Right lobe of liver (tissue), 6 donors: ENCODE data around the gene CACNG1. TPM values are rescaled to one million over a fixed set of nuclear protein-coding genes. Genes with fewer than 3 reads are reported as not detected.
A peak's percentile ranks its signal among the peaks of the same experiment; 100 is the strongest.

ENCODE experiments used
- ATAC-seq, 4 donors: fragments of 200-7000 bp; cut with Tn5 transposase; one replicate each; pipeline ENCODE4 v1.9.1; 2020; ENCODE audit warnings: mild to moderate bottlenecking in 4 of 4, moderate library complexity in 4 of 4
- DNase-seq, 3 donors: peaks; one replicate each; pipeline ENCODE4 v3.0.0-alpha.2; 2020
- H3K27ac ChIP-seq, 3 donors: fragments of 200-600 bp; one replicate each; pipeline ENCODE4 v1.8.0; 2022
- H3K27me3 ChIP-seq, 2 donors: fragments of 200-600 bp; one replicate each; pipeline ENCODE4 v1.8.0; 2022
- H3K36me3 ChIP-seq, 4 donors: fragments of 200-600 bp; sonication (generic) in 1 of 4; one replicate each; pipeline versions ENCODE4 v1.5.1 to v1.8.0; 2017 to 2022; ENCODE audit warnings: control low read depth in 1 of 4
- H3K4me1 ChIP-seq, 4 donors: fragments of 200-600 bp; sonication (generic) in 1 of 4; one replicate each; pipeline versions ENCODE4 v1.5.1 to v1.8.0; 2017 to 2022; ENCODE audit warnings: control low read depth in 1 of 4
- H3K4me3 ChIP-seq, 3 donors: fragments of 200-600 bp; one replicate each; pipeline ENCODE4 v1.8.0; 2022
- H3K9me3 ChIP-seq, 4 donors: fragments of 200-600 bp; sonication (generic) in 1 of 4; one replicate each; pipeline versions ENCODE4 v1.5.1 to v1.8.0; 2017 to 2022; ENCODE audit warnings: control low read depth in 1 of 4
- CTCF ChIP-seq, 4 donors: fragments of 200-600 bp in 3 of 4; fragments of 450-650 bp in 1 of 4; IDR thresholded peaks; one replicate each; pipeline versions ENCODE4 v1.5.1 to v1.8.0; 2016 to 2022; ENCODE audit warnings: antibody characterized with exemption in 4 of 4, mild to moderate bottlenecking in 2 of 4
- POLR2A ChIP-seq: fragments of 450-650 bp; IDR thresholded peaks from one replicate; pipeline ENCODE4 v1.6.1; 2017; ENCODE audit warnings: antibody characterized with exemption, mild to moderate bottlenecking
- WGBS: methylation state at CpG from one replicate; pipeline ENCODE4 v1.1.6; 2018; ENCODE audit warnings: low coverage, low lambda C conversion rate; ENCODE audit not compliant: insufficient coverage; ENCODE audit errors: missing lambda C conversion rate; 5-methylcytosine and 5-hydroxymethylcytosine counted together
- intact Hi-C, 2 donors: fragments of 100-400 bp; cut with DNase I; formaldehyde crosslinking; loops; one replicate each; pipeline versions ENCODE4 v1.11.2 to v1.14.1; 2022
- total RNA-seq, 6 experiments: library from RNA; depleted of rRNA in 2 of 6; stranded (reverse); fragments of >200 nt in 2 of 6; fragmentation: NEBNext Ultra II Directional in 3 of 6; extraction: Animal tissue kit (Norgen Biotek cat#: 25700) in 3 of 6; gene quantifications; one replicate each; pipeline versions ENCODE4 v1.1.0 to v1.2.4, GENCODE V29; 2016 to 2023
- donor health status: DM: no; HTN: yes; CAD: no.
- donor health status: DM: no; HTN: no; CAD: no.
- donor health status: DM: no; HTN: no; CAD: no.
- donor health status: DM: no; HTN: yes; CAD: no.
- donor health status: DM: no; HTN: yes; CAD: no.

Gene CACNG1
- total RNA-seq, 6 experiments from 2014 or later: not detected

- intact Hi-C loops: no loop called here
- Histone ChIP-seq H3K27ac (no peak overlapping the region), H3K9me3 (no peaks in the 10 kb centered on the region), H3K4me3 (no peak overlapping the region), H3K36me3 (no peaks in the 10 kb centered on the region), H3K27me3 (no peaks in the 10 kb centered on the region), H3K4me1 (peaks cover 0 to 27% (median 7%) of the 10 kb centered on the region in 4 donors)
- 58% methylated on average over 3 of the region's 3 CpGs for WGBS
- ATAC-seq (no peak), DNase-seq (no peak)
- no peak for TF ChIP-seq CTCF (IDR thresholded peaks at IDR 0.05)
- no peak for TF ChIP-seq POLR2A
Measured at GRCh38 chr17:67068999-67069398, 24.6 kb downstream of the CACNG1 start.

GRCh38 chr17:67069603-67070136 is 25.3 kb downstream of the CACNG1 start:
- 96% methylated on average over 2 of the region's 5 CpGs for WGBS
- Histone ChIP-seq H3K27ac (no peak overlapping the region), H3K36me3 (no peaks in the 10 kb centered on the region), H3K27me3 (no peaks in the 10 kb centered on the region), H3K4me1 (peaks cover 0 to 33% (median 7%) of the 10 kb centered on the region in 4 donors), H3K4me3 (no peak overlapping the region), H3K9me3 (no peaks in the 10 kb centered on the region)
- ATAC-seq (no peak), DNase-seq (no peak)
- TF ChIP-seq POLR2A: no peak
- TF ChIP-seq CTCF (IDR thresholded peaks at IDR 0.05): no peak
- intact Hi-C loops: no loop called here

DNA sequence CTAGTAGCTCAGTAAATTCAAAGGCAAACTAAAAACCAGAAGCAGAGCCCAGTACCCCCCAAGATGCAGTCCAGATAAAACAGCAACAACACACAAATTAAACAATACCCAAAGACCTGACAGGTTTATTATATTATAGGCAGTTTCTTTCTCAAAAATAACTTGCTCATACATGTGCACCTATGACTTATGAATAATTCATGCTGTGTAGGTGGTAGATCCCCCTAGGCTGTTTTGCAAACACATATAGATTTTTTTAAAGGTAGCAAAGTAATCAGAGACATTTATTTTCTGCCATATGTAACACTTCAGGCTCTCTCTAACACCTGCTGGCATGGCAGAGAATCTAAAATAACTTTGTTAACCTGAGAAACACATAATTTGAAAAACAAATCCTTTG is 27.2 kb downstream of the CACNG1 start:
- H3K27me3 ChIP-seq: no peaks in the 10 kb centered on the region

GRCh38 chr17:67072885-67073284 is 28.5 kb downstream of the CACNG1 start:
- no peaks in the 10 kb centered on the region for H3K27me3 ChIP-seq
- TF ChIP-seq POLR2A: no peak
- no peak for TF ChIP-seq CTCF (IDR thresholded peaks at IDR 0.05)
- ATAC-seq (peak in 2 of 4 donors; percentile 37 to 52), DNase-seq (no peak)
- intact Hi-C loops: no loop called here
- 66% methylated on average over 3 of the region's 3 CpGs for WGBS
- H3K9me3 ChIP-seq: no peaks in the 10 kb centered on the region
- H3K27ac ChIP-seq: peak overlapping the region in 1 of 3 donors; percentile 92
- H3K4me1 ChIP-seq: peaks cover 0 to 59% (median 20%) of the 10 kb centered on the region in 4 donors
- no peaks in the 10 kb centered on the region for H3K36me3 ChIP-seq
- H3K4me3 ChIP-seq: no peak overlapping the region

More for the DNA sequence above, 27.2 kb downstream of the CACNG1 start:
- intact Hi-C loops: no loop called here
- Histone ChIP-seq H3K4me1 (peaks cover 0 to 46% (median 13%) of the 10 kb centered on the region in 4 donors), H3K36me3 (no peaks in the 10 kb centered on the region), H3K4me3 (no peak overlapping the region), H3K9me3 (no peaks in the 10 kb centered on the region), H3K27ac (no peak overlapping the region)
- ATAC-seq (no peak), DNase-seq (no peak)
- no peak for TF ChIP-seq POLR2A

DNA sequence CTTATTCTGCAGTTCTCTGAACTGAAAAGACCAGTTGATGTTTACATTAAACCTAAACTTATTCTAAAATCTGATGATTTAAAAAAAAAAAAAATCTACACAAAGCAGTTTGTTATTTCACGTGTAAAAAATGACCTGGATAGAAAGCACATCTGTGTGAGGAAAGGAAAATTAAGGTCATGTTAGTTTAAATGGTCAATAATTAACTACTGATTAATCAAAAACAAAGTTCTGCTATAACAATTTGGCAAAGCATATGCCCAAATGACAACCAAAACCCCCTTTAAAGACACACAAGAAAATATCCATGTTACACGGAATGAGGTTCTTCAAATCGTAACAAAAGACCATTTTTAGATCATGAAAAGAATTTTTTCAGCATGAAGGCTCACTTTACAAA is 30.4 kb downstream of the CACNG1 start:
- peak overlapping the region; percentile 49 to 92 (median 78) for H3K27ac ChIP-seq
- ATAC-seq: peak; percentile 51 to 73 (median 60)
- no peaks in the 10 kb centered on the region for H3K27me3 ChIP-seq
- intact Hi-C loops: no loop called here
- 34% methylated on average over 3 of the region's 3 CpGs for WGBS
- H3K9me3 ChIP-seq: no peaks in the 10 kb centered on the region
- peaks cover 0 to 70% (median 20%) of the 10 kb centered on the region in 4 donors for H3K4me1 ChIP-seq
- peaks cover 0 to 5% (median 0%) of the 10 kb centered on the region in 4 donors for H3K36me3 ChIP-seq
- H3K4me3 ChIP-seq: no peak overlapping the region
- TF ChIP-seq CTCF (IDR thresholded peaks at IDR 0.05) (no peak), POLR2A (no peak)
- no peak for DNase-seq
